Measurements from ENCODE around the gene KCNG1. TPM values are rescaled to one million over a fixed set of nuclear protein-coding genes. Genes with fewer than 3 reads are reported as not detected.

Gene KCNG1, protein sequence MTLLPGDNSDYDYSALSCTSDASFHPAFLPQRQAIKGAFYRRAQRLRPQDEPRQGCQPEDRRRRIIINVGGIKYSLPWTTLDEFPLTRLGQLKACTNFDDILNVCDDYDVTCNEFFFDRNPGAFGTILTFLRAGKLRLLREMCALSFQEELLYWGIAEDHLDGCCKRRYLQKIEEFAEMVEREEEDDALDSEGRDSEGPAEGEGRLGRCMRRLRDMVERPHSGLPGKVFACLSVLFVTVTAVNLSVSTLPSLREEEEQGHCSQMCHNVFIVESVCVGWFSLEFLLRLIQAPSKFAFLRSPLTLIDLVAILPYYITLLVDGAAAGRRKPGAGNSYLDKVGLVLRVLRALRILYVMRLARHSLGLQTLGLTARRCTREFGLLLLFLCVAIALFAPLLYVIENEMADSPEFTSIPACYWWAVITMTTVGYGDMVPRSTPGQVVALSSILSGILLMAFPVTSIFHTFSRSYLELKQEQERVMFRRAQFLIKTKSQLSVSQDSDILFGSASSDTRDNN
- total RNA-seq (1 to 10 TPM in 5 of 7 donors, under 1 TPM in 2; 0.15 to 4.9 (median 1.5) TPM), polyA plus RNA-seq (under 1 TPM; 0.47 to 0.63 TPM)
- long read RNA-seq, donor 1, partial matches to known transcripts: 1 of 2 reads
- long read RNA-seq, donor 1, other reads (novel, unspliced or antisense): 1 of 2 reads
- long read RNA-seq, donor 2: 0 reads
- long read RNA-seq, donor 3, transcript KCNG1-201 (3 exons, 2,211 nt): major isoform, 9 of 15 reads
- long read RNA-seq, donor 3, partial matches to known transcripts: 0 of 15 reads
- long read RNA-seq, donor 3, other reads (novel, unspliced or antisense): 6 of 15 reads

DNA sequence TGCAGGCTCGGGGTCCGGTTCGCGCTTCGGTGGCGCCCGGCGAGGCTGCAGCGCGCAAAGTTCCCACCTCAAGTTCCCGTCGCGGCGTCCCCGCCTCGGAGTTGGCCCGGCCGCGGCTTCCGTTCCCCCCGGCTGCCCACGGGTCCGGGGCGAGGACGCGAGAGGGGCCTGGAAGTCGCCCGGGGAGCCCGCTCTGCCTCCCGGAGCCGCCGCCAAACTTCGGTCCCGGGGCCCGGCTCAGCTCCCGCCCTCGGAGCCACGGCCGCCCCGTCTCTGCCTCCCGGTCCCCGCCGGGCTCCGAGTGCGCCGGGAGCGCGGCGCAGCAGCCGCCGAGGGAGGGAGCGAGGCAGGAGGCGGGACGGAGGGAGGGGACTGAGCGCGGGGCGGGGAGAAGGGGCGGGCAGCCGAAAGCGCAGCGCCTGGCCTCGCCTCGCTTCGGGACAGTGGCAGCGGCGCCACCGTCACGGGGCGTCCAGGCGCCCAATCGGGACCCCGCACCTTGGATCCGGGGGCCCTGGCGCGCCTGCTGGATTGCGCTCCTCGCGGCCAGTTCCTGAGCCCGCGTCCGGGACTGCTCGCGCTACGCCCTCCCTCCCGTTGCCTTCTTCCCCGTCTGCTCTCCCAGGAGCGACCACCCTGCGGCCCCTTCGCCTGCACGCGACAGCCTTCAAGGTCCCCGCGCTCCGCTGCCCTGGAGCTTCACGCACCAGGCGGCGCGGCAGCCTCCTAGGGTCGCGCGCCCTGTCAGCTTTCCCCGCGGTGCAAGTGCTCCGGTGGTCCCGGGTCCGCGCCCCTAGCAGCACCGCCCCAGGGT, at the start of gene KCNG1:
TSS of gene KCNG1 (minus strand) at position 305 of the 814 bp plus-strand sequence. CDS start 12,769 bp downstream, outside the sequence.
- DNase-seq: peak in 1 of 5 donors; percentile 58

DNA sequence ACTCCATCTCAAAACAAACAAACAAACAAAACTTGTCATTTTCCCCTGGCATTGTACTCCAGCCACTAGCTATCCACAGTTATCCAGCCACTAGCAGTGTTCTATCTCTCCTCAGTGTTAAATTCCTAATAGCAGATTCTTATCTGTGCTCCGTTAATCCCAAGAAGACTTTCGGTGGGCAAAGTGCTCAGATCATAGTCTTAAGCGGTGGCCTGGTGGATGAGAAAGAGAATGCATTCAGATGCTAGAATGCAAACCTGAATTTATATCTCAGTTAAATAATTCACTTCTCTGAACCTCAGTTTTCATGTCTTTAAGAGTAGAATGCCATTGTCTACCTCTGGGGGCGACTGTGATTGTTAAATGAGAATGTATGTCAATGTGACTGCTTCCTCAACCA, 47.7 kb upstream of the KCNG1 start:
- Histone ChIP-seq H3K27me3 (no peaks in the 10 kb centered on the region), H3K9me3 (no peaks in the 10 kb centered on the region), H3K4me3 (no peak overlapping the region), H3K4me1 (ENCODE audit: insufficient read depth) (no peaks in the 10 kb centered on the region), H3K27ac (no peak overlapping the region), H3K36me3 (no peaks in the 10 kb centered on the region)
- intact Hi-C loops (cut with DNase I): no loop called here
- TF ChIP-seq POLR2A (IDR thresholded peaks at IDR 0.05) (no peak), EP300 (IDR thresholded peaks at IDR 0.05) (no peak)
- TF ChIP-seq, protein P1, sequence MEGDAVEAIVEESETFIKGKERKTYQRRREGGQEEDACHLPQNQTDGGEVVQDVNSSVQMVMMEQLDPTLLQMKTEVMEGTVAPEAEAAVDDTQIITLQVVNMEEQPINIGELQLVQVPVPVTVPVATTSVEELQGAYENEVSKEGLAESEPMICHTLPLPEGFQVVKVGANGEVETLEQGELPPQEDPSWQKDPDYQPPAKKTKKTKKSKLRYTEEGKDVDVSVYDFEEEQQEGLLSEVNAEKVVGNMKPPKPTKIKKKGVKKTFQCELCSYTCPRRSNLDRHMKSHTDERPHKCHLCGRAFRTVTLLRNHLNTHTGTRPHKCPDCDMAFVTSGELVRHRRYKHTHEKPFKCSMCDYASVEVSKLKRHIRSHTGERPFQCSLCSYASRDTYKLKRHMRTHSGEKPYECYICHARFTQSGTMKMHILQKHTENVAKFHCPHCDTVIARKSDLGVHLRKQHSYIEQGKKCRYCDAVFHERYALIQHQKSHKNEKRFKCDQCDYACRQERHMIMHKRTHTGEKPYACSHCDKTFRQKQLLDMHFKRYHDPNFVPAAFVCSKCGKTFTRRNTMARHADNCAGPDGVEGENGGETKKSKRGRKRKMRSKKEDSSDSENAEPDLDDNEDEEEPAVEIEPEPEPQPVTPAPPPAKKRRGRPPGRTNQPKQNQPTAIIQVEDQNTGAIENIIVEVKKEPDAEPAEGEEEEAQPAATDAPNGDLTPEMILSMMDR (IDR thresholded peaks at IDR 0.05): no peak
- WGBS, 3 donors: 76 to 84% (median 79%) methylated on average over 4 of the region's 4 CpGs
- no peak for DNase-seq

More for the DNA sequence above, at the start of gene KCNG1:
- Histone ChIP-seq H3K36me3 (no peaks in the 10 kb centered on the region), H3K9me3 (no peaks in the 10 kb centered on the region), H3K4me3 (peak within 1 kb of the TSS; percentile 45), H3K4me1 (ENCODE audit: insufficient read depth) (no peaks in the 10 kb centered on the region), H3K27ac (no peak within 1 kb of the TSS), H3K27me3 (no peaks in the 10 kb centered on the region)
- intact Hi-C loops (cut with DNase I): no loop called here
- 1 to 2% (median 1%) methylated on average over 45 to 108 of the region's 108 CpGs for WGBS, 3 donors
- TF ChIP-seq POLR2A (IDR thresholded peaks at IDR 0.05): no peak
- TF ChIP-seq EP300 (IDR thresholded peaks at IDR 0.05): no peak
- TF ChIP-seq, protein P1 (IDR thresholded peaks at IDR 0.05): no peak

DNA sequence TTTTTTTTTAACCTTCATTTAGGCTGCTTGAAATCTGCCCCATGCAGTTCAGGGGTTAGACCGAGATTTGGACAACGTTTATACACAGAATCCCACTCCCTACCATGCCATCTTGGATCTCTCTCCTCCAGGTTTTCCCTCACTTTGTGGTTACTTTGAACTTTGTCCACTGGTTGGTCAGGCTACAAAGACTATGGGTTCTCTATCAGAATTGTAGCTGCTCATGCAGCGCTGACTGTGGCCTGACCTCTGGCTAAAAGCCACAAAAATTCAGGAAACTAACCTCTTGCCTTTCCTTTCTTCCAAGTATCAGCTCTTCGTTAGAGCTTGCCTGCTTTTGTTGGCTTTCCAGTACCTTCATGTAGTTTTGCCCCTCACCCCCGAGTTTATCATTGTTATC, 44.9 kb upstream of the KCNG1 start:
- H3K36me3 ChIP-seq: no peaks in the 10 kb centered on the region
- H3K27me3 ChIP-seq: no peaks in the 10 kb centered on the region
- H3K4me1 ChIP-seq (ENCODE audit: insufficient read depth): no peaks in the 10 kb centered on the region
- H3K4me3 ChIP-seq: no peak overlapping the region
- DNase-seq: no peak
- TF ChIP-seq EP300 (IDR thresholded peaks at IDR 0.05) (no peak), POLR2A (IDR thresholded peaks at IDR 0.05) (no peak)
- TF ChIP-seq, protein P1 (IDR thresholded peaks at IDR 0.05): no peak
- no peaks in the 10 kb centered on the region for H3K9me3 ChIP-seq
- 13 to 17% (median 15%) methylated on average over 5 of the region's 5 CpGs for WGBS, 3 donors
- intact Hi-C loops (cut with DNase I): no loop called here
- no peak overlapping the region for H3K27ac ChIP-seq

DNA sequence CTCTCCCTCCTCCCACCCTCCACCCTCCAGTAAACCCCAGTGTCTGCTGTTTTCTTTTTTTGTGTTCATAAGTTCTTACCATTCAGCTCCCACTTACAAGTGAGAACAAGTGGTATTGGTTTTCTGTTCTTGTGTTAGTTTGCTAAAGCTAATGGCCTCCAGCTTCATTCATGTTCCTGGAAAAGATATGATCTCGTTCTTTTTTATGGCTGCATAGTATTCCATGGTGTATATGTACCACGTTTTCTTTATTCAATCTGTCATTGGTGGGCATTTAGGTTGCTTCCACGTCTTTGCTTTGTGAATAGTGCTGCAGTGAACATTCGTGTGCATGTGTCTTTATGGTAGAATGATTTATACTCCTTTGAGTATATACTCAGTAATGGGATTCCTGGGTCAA, 42.7 kb upstream of the KCNG1 start:
- Histone ChIP-seq H3K27me3 (no peaks in the 10 kb centered on the region), H3K36me3 (no peaks in the 10 kb centered on the region), H3K9me3 (no peaks in the 10 kb centered on the region), H3K27ac (no peak overlapping the region), H3K4me1 (ENCODE audit: insufficient read depth) (no peaks in the 10 kb centered on the region), H3K4me3 (no peak overlapping the region)
- no peak for TF ChIP-seq EP300 (IDR thresholded peaks at IDR 0.05)
- TF ChIP-seq, protein P1 (IDR thresholded peaks at IDR 0.05): no peak
- intact Hi-C loops (cut with DNase I): no loop called here
- DNase-seq: no peak
- 77 to 81% (median 79%) methylated on average over 4 of the region's 4 CpGs for WGBS, 3 donors
